Amniotic stem cell (primary cell): ENCODE data around the gene TCF7L1.

Experiments
- DNase-seq: peaks from one replicate; lab custom pipeline; 2025; lab: John Stamatoyannopoulos, UW

TCF7L1 gene

GRCh38 chr2:85253890-85254289, 120.7 kb downstream of the TCF7L1 start:
- no peak for DNase-seq

DNA sequence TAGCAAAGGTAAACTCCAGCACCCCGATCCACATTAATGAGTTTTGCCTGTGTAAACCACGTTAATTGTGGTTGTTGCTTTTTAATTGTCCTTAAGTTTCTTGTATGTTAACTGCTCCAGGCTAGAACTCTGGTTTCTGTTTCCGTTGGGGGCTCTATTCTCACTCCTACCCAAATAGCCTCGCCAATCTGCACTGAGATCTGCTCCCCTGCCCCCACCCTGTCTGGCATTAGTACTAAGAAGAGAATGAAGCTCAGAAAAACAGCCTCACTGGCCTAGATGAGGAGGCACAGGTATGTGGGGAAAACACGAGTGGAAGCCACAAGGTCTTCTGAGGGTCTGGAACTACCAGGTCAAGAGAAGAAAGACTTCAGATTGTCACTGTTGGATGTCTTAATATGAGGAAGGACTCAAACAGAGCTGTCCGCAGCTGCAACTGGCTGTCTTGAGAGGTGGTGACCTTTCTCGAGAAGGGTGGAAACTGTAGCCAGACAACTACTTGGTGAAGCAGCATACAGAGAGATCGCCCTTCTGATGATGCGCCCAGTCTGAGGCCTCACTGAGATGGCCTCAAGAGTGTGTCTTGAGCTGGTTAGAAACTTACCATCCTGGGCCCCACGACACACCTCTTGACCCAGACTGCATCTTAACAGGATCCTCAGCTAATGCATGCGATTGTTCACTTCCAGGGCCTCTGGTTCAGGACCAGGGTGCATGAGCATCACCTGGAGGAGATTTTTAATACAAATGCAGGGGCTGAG, 121.5 kb downstream of the TCF7L1 start:
- no peak for DNase-seq

DNA sequence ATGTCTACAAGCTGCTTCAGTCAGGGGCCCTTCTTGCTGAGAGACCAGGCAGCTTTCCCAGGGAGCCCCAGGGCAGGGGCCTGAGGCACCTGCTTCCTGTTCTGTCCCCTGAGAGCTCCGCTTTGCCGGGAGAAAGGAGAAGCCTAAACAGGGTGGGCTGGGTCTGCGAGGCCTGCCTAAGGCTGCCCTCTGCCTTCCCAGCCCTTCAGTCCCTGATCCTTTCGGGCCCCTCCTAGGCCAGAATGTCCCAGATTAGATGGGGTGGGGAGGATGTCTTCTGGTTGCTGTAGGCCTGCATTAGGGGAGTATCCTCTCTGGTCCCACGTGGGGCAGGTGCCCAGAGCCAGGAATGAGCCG, 122.2 kb downstream of the TCF7L1 start:
- no peak for DNase-seq

GRCh38 chr2:85255813-85256594, 122.8 kb downstream of the TCF7L1 start:
- DNase-seq, result no peak

- no peak for DNase-seq
Observed at GRCh38 chr2:85257359-85257969, 124.3 kb downstream of the TCF7L1 start.

- DNase-seq, result no peak
Observed at GRCh38 chr2:85257970-85258605, 124.9 kb downstream of the TCF7L1 start.

DNA sequence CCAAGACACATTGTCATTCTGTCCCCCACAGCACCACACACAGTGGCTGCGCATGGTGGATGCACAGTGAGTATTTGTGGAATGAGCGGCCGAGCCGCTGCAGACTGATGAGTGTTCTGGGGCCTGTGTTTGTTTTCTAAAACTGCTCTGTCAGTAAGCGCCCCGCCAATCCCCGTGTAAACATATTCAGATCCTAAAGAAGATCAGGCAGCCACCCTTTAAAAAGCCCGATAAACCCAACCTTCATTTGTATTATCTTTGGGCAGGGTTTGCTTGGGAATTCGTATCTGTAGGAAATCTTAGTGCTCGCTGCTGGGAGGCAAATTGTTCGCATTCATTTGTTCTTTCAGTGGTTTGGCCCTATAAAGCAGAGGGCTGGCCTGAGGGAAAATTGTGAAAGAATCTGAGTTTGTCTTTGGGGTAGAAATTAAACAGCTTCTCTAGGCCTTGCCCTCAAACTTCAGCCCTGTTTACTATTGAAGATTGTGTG, 126.0 kb downstream of the TCF7L1 start:
- DNase-seq, result no peak

- no peak for DNase-seq
Observed at GRCh38 chr2:85259879-85260278, 126.7 kb downstream of the TCF7L1 start.

- no peak for DNase-seq
Observed at GRCh38 chr2:85263591-85263990, 130.4 kb downstream of the TCF7L1 start.

DNA sequence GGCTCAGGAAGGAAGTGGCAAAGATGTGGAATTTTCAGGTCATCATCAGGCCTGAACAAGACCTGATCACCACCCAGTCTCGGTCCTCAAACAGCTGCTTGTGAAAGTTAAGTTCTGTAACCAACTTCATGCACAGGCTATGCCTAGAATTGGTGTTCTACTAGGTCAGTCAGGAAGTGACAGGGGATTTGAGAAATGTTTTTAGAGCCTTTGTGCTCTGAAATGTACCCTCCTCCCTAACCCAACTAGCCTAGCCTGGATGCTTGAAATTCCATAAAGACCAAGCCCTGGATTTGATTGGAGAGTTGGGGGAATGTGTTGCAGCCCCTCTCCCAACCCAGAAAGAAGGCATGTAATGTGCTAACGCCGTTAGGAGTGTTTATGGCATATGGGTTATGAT, 131.3 kb downstream of the TCF7L1 start:
- no peak for DNase-seq

DNA sequence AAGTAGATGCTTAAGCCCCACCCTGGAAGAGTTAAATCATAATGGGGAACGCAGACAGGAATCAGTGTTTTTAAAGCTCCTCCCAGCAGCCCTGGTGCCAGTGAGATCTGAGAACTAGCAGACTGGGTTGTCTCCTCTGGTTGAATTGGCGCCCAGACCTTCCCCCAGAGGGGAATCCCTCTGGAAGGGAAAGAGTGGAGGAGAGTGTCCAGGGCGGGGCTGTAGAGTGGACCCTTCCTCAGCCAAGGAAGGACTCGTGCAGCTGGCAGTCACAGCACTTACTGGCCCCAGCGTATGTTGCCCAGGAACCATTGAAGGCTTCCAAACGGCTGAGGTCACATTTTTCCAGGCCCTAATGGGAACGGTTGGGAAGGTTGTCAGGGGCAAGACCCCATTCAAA, 132.1 kb downstream of the TCF7L1 start:
- DNase-seq, result no peak

GRCh38 chr2:85266146-85267041, 133.2 kb downstream of the TCF7L1 start:
- no peak for DNase-seq

DNA sequence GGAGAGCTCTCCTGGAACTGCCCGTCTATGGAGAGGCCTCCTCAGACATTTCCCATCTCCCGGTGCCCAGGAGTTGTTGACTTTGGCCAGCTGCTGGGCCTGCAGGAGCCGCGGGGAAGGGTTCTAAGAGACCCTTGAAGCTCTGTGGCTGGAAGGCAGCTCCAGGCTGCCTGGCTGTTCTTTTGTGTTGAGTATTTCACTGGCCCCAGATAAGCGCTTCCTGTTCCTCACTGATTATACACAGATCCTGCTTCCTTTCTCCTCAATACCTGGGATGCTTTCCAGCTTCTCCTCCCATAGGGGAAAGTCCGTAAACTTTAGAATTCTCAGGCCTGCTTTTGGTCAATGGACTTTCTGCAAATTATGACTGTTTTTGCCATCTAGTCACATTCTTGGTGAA, 136.8 kb downstream of the TCF7L1 start:
- no peak for DNase-seq

DNA sequence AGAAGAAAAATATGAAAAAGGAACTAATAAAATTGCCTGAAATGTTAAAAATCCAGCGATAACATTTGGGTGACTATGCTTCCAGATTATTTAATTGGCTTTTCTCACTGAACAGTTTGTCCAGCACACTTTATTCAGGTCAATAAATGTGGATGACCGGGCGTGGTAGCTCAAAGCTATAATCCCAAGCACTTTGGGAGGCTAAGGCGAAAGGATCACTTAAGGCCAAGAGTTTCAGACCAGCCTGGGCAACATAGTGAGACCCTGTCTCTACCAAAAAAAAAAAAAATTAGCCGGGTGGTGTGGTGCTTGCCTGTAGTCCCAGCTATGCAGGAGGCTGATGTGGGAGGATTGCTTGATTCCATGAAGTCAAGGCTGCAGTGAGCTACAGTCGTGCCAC, 139.2 kb downstream of the TCF7L1 start:
- no peak for DNase-seq

DNA sequence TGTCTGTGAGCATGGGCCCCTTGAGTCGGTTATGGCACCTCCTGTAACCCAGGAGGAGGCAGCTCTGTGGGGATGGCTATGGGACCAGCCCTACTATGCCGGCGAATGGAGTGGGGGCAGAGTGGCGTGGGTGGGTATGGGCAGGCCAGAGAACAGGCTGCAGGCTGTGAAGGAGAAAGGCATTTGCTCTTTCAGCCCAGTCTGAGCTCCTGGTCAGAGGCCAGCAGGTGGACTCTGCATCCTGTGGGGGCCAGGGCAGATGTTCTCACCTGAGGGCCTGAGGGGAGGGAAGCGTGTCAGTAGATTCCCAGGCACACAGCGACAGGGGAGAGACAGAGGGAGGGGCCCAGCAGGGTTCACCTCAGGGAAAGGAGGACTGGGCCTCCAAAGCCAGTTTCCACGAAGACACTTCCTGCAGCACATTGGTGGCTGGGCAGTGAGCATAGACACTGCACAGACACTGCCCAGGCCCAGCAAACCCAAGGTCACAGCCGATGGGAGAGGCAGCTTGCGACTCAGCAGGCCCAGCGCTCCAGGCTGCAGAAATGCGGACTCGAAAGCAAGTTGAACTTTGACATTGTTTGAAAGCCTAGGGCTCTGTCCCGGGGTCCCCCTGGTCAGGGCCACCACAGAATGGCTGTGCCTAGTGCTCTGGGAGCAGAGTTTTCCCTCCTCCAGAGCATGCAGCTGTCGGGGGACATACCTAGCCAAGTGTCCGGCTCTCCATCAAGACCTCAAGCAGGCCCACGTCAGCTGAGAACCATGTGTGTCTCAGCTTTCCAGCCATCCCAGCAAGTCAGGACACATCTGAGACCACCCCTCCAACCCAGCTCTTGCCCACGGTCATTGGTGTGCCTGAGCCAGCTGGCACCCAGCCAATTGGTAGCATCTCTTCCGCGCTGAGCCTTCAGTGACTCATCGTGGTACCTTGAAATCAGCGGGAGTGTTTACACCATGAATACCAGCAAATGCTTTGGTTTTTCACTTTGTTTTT, 140.8 kb downstream of the TCF7L1 start:
- DNase-seq, result peak; percentile 16

DNA sequence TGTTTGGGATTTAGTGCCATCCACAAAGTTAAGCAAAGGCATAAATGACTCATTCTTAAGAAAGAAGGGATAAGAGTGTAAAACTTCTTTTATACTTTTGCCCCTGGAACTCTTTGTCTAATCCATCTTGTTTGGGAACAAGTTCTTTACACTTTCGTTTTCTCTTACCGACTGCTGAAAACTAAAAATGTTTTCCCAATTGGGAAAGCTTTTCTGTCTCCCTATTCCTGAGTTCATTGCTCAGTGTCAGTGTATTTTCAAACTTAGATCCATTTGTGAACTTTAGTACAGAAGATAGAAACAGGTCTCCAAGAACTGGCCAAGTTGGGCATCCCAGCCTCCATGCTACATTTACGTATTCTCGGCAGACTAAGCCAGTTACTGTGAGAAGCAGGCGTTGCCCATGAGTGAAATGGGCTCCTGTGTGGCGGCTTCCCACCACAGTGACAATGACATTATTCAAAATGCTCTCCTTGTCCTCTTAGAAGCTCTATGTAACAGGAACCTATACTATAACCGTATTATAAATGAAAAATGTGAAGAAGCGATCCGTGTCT, 142.9 kb downstream of the TCF7L1 start:
- no peak for DNase-seq

GRCh38 chr2:85276571-85277118, 143.5 kb downstream of the TCF7L1 start:
- no peak for DNase-seq

- DNase-seq, result peak; percentile 82
Observed at GRCh38 chr2:85277416-85278158, 144.4 kb downstream of the TCF7L1 start.

DNA sequence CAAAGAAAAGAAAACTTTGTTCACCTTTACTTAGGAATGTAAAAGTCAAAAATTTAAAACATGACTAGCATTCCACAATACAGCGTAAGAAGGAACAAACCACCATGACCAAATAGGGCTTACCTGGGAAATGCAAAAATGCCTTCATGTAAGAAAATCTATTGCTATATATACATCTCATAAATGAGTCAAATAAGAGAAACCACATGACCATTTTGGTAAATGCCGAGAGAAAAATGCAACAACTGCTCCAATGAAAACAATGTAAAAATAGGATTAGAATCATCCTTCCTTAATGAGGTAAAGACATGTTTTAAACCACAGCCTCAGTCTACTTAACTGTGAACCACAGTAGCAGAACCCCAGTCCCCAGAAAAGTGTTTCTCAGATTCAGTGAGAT, 145.2 kb downstream of the TCF7L1 start:
- no peak for DNase-seq
